HG02623 (cell line): ENCODE measurements around the gene MAPK12.

ENCODE experiments used
- ATAC-seq: cut with Tn5 transposase; IDR thresholded peaks from one replicate; pipeline ENCODE4 v1.9.1; 2021; ENCODE audit warnings: moderate library complexity; ENCODE audit not compliant: unreplicated experiment

The MAPK12 gene

GRCh38 chr22:50261615-50262459 lies at the start of gene MAPK12:
Gene MAPK12, minus strand, starts transcription at chr22:50261683. Its CDS starts 174 bp downstream, at chr22:50261509.
- ATAC-seq = no peak

- no peak for ATAC-seq
These were observed 49.5 kb upstream of the MAPK12 start for GRCh38 chr22:50310949-50311444.

- no peak for ATAC-seq
These were observed 48.7 kb upstream of the MAPK12 start for GRCh38 chr22:50310031-50310722.

GRCh38 chr22:50309601-50309991 lies 48.1 kb upstream of the MAPK12 start:
- ATAC-seq = no peak

GRCh38 chr22:50308986-50309600 lies 47.6 kb upstream of the MAPK12 start:
- no peak for ATAC-seq

- ATAC-seq = no peak
These were observed 47.1 kb upstream of the MAPK12 start for GRCh38 chr22:50308597-50308935.

- no peak for ATAC-seq
These were observed 46.6 kb upstream of the MAPK12 start for GRCh38 chr22:50307890-50308596.

- ATAC-seq = no peak
These were observed 45.6 kb upstream of the MAPK12 start, which contains the start of gene PLXNB2 for GRCh38 chr22:50306753-50307749. Gene PLXNB2, minus strand, starts transcription at chr22:50307646. Its CDS starts 17,062 bp downstream, at chr22:50290584.

- ATAC-seq = no peak
These were observed 44.6 kb upstream of the MAPK12 start for GRCh38 chr22:50305923-50306566.

- ATAC-seq = no peak
These were observed 44.0 kb upstream of the MAPK12 start for GRCh38 chr22:50305393-50305922.

GRCh38 chr22:50304528-50305392 lies 43.3 kb upstream of the MAPK12 start:
- ATAC-seq = no peak

- ATAC-seq = no peak
These were observed 42.5 kb upstream of the MAPK12 start for GRCh38 chr22:50303848-50304527.

- ATAC-seq = no peak
These were observed 42.0 kb upstream of the MAPK12 start for GRCh38 chr22:50303515-50303847.

- ATAC-seq = no peak
These were observed 41.1 kb upstream of the MAPK12 start for GRCh38 chr22:50302564-50302963.

GRCh38 chr22:50302041-50302541 lies 40.6 kb upstream of the MAPK12 start:
- no peak for ATAC-seq

GRCh38 chr22:50301581-50301991 lies 40.1 kb upstream of the MAPK12 start:
- ATAC-seq = no peak

GRCh38 chr22:50300620-50301257 lies 39.3 kb upstream of the MAPK12 start:
- no peak for ATAC-seq
